OCI-LY1 (cell line): Measurements from ENCODE around the gene SSBP3.

Experiments
- EZH2 ChIP-seq: fragments of 200-600 bp; sonication (generic), shearing (Covaris generic); IDR thresholded peaks from 2 replicates; pipeline ENCODE4 v1.8.0; 2017; ENCODE audit warnings: borderline replicate concordance, mixed run types, mild to moderate bottlenecking, antibody characterized with exemption, low read length, moderate library complexity, mixed read lengths
- TF ChIP-seq, protein P1 (sequence below): fragments of 200-600 bp; sonication (generic), shearing (Covaris generic); IDR thresholded peaks from 2 replicates; pipeline ENCODE4 v1.5.1; 2017; ENCODE audit warnings: mild to moderate bottlenecking, antibody characterized with exemption, low read length, moderate library complexity, mixed read lengths

- TF ChIP-seq, protein P1, sequence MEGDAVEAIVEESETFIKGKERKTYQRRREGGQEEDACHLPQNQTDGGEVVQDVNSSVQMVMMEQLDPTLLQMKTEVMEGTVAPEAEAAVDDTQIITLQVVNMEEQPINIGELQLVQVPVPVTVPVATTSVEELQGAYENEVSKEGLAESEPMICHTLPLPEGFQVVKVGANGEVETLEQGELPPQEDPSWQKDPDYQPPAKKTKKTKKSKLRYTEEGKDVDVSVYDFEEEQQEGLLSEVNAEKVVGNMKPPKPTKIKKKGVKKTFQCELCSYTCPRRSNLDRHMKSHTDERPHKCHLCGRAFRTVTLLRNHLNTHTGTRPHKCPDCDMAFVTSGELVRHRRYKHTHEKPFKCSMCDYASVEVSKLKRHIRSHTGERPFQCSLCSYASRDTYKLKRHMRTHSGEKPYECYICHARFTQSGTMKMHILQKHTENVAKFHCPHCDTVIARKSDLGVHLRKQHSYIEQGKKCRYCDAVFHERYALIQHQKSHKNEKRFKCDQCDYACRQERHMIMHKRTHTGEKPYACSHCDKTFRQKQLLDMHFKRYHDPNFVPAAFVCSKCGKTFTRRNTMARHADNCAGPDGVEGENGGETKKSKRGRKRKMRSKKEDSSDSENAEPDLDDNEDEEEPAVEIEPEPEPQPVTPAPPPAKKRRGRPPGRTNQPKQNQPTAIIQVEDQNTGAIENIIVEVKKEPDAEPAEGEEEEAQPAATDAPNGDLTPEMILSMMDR: no peak
- no peak for TF ChIP-seq EZH2
Observed at GRCh38 chr1:54287801-54288211, 118.4 kb downstream of the SSBP3 start.
